Spleen (tissue), 7 donors: ENCODE results near the gene PNPLA6.

Experiments used
- POLR2A ChIP-seq, 3 donors: fragments of 450-650 bp; IDR thresholded peaks; one replicate each; pipeline ENCODE4 v1.5.1; 2017; ENCODE audit warnings: antibody characterized with exemption in 3 of 3, mild to moderate bottlenecking in 1 of 3
- TF ChIP-seq, protein P1 (sequence below), 11 experiments: fragments of 200-600 bp in 7 of 11; fragments of 450-650 bp in 4 of 11; sonication (generic) in 4 of 11; IDR thresholded peaks in 8 of 11; conservative IDR thresholded peaks in 3 of 11; 1 replicate in 7 of 11; 2 replicates in 4 of 11; pipeline versions ENCODE4 v1.4.0 to v1.8.0; 2016 to 2021; ENCODE audit warnings: antibody characterized with exemption in 11 of 11, inconsistent platforms in 4 of 11, mild to moderate bottlenecking in 1 of 11
- donor health status: DM: no; HTN: no; CAD: no; lungs with moderate emphysema.
- donor health status: DM: no; HTN: no; CAD: no.
- donor health status: DM: no; HTN: no; CAD: no.

DNA sequence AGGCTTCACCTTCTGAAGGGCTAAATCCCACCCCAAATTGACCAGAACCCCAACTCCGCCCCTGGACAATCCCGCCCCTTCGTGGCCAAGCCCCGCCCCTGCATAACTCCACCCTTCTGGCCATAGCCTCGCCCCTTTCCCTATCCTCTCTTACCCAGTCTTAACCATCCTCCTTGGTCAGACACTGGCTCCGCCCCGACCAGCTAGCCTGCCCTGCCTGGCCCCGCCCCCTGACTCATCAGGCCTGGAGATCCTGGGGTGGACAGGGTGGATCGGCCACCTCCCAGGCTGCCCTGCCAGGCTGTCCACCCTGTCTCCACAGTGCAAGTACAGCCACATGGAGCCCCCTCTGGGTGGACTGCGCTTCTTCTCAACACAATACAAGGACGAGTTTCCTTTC lies 27.6 kb upstream of the PNPLA6 start:
- no peak for TF ChIP-seq POLR2A (IDR thresholded peaks at IDR 0.05)
- TF ChIP-seq, protein P1, sequence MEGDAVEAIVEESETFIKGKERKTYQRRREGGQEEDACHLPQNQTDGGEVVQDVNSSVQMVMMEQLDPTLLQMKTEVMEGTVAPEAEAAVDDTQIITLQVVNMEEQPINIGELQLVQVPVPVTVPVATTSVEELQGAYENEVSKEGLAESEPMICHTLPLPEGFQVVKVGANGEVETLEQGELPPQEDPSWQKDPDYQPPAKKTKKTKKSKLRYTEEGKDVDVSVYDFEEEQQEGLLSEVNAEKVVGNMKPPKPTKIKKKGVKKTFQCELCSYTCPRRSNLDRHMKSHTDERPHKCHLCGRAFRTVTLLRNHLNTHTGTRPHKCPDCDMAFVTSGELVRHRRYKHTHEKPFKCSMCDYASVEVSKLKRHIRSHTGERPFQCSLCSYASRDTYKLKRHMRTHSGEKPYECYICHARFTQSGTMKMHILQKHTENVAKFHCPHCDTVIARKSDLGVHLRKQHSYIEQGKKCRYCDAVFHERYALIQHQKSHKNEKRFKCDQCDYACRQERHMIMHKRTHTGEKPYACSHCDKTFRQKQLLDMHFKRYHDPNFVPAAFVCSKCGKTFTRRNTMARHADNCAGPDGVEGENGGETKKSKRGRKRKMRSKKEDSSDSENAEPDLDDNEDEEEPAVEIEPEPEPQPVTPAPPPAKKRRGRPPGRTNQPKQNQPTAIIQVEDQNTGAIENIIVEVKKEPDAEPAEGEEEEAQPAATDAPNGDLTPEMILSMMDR (IDR thresholded peaks at IDR 0.05 in 8 of 11, conservative IDR thresholded peaks at IDR 0.05 in 3 of 11), result no peak
